NCI-H1092 (cell line): ENCODE results near the gene NR6A1.

Experiments used
- DNase-seq: peaks from one replicate; lab custom pipeline; 2025; lab: John Stamatoyannopoulos, UW

The NR6A1 gene

GRCh38 chr9:124771021-124771866 is at the start of gene NR6A1:
Gene NR6A1, minus strand, starts transcription at chr9:124771311.
- DNase-seq: peak; percentile 95

GRCh38 chr9:124818431-124819281 is 47.5 kb upstream of the NR6A1 start:
- no peak for DNase-seq

GRCh38 chr9:124815601-124816000 is 44.5 kb upstream of the NR6A1 start:
- DNase-seq: no peak

DNA sequence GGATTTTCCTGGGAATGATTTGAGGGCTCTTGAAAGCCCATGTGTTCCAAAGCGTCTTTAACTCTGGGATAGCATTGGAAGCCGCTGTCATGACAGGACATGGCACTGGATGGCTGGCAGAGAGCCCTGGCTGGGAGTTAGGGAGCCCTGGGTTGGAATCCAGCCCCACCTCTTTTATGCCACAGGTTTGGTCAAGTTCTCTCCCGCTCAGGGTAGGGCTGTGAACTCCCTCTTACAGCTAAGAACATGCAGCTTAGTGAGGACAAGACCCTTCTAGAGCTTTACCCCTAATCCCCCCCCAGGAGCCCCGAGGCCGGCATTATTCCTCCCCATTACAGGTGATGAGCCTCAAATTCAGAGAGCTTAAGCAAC is 43.0 kb upstream of the NR6A1 start:
- no peak for DNase-seq

DNA sequence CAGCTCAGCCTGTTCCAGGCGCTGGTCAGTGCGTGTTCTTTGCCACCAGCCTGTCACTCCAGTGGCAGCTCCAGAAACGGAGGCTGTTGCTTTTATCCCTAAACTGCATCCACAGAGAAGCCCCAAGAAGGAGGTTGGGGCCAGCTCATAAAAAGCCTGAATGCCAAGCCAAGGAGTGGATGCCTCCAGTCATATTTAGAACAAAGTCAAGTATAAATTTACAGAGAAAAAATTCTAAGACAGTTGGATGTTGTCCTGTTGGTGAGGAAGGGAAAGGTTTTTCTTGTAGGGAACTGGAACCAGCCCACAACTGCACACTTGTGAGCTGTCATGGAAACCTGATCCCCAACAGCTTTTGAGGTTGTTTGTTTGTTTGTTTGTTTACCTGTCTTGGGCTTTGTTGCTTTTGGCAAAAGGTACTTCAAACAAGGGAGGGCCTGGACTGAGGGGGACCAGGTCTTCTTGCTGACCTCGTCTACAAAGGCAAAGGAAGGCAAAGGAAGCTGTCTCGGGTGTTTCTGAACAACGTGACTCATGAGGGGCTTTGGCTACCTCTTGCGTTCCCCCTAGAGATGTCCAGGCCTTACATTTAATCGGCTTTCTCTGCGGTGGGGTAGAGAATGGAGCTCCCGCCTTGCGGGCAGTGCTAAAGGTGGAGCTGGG is 42.5 kb upstream of the NR6A1 start:
- no peak for DNase-seq

GRCh38 chr9:124813041-124813440 is 41.9 kb upstream of the NR6A1 start:
- no peak for DNase-seq

GRCh38 chr9:124812441-124812876 is 41.3 kb upstream of the NR6A1 start:
- no peak for DNase-seq

- DNase-seq: no peak
These were observed 39.7 kb upstream of the NR6A1 start for GRCh38 chr9:124810663-124811355.

DNA sequence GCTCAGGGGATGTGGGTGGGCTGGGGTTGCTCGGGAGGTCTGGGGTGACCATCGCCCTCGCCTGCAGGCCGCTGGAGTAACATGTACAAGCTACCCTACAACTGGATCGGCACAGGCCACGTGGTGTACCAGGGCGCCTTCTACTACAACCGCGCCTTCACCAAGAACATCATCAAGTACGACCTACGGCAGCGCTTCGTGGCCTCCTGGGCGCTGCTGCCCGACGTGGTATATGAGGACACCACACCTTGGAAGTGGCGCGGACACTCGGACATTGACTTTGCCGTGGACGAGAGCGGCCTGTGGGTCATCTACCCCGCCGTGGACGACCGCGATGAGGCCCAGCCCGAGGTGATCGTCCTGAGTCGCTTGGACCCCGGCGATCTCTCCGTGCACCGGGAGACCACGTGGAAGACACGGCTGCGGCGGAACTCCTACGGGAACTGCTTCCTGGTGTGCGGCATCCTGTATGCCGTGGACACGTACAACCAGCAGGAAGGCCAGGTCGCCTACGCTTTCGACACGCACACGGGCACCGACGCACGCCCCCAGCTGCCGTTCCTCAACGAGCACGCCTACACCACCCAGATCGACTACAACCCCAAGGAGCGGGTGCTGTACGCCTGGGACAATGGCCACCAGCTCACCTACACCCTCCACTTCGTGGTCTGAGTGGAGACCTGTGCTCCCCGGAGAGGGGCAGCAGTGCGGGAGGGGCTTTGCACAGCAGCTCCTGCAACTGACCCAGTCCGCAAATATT is 38.8 kb upstream of the NR6A1 start:
- no peak for DNase-seq

GRCh38 chr9:124809211-124809610 is 38.1 kb upstream of the NR6A1 start:
- DNase-seq: no peak

DNA sequence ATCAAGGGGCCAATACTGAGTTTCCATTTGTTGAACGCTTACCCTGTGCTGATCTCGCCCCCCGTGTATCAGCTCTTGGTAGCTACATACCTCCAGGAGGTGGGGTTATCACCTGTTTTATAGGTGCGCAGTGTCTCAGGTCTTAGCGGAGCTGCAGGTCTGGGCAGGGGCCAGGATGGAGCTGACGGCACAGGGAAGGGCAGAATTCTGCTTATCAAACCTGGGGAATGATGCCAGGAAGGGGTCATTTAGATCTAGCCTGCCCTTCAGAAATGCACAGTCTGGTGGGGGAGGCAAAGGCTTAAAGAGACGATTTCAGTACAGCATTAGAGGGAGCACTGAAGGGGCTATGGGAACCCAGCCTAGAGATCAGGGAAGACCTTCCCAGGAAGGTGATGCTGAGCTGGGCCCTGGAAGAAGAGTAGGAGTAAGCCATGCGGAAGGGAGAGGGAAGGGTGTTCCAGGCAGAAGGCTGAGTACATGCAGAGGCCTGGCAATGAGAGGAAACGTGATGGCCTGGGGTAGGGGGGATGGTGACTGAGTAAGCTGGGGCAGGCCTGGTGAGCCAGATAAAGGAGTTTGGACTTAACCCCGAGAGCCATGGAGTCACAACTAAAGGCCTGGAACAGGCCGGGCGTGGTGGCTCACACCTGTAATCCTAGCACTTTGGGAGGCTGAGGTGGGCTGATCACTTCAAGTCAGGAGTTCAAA is 37.3 kb upstream of the NR6A1 start:
- no peak for DNase-seq

DNA sequence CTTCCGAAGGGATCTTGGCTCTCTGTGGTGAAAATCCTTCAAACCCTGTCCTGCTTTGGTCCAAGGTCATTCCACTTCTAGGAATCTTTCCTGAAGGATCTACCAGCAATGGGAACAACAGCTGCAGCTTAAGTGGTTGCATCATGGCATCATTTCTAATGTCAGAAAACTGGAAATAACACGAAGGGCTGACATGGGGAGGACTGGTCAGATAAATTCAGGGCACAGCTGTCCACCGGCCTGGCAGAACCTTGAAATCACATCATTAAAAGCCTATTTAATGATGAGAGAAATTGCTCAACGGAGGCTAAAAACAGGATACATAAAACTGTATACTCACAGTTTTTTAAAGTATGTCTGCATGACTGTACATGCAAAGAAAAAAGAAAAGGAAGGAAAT is 34.1 kb upstream of the NR6A1 start:
- DNase-seq: no peak

- DNase-seq: no peak
These were observed 32.8 kb upstream of the NR6A1 start for GRCh38 chr9:124803911-124804310.

- DNase-seq: no peak
These were observed 31.3 kb upstream of the NR6A1 start for GRCh38 chr9:124802426-124802825.

- no peak for DNase-seq
These were observed 30.2 kb upstream of the NR6A1 start for GRCh38 chr9:124801356-124801755.

DNA sequence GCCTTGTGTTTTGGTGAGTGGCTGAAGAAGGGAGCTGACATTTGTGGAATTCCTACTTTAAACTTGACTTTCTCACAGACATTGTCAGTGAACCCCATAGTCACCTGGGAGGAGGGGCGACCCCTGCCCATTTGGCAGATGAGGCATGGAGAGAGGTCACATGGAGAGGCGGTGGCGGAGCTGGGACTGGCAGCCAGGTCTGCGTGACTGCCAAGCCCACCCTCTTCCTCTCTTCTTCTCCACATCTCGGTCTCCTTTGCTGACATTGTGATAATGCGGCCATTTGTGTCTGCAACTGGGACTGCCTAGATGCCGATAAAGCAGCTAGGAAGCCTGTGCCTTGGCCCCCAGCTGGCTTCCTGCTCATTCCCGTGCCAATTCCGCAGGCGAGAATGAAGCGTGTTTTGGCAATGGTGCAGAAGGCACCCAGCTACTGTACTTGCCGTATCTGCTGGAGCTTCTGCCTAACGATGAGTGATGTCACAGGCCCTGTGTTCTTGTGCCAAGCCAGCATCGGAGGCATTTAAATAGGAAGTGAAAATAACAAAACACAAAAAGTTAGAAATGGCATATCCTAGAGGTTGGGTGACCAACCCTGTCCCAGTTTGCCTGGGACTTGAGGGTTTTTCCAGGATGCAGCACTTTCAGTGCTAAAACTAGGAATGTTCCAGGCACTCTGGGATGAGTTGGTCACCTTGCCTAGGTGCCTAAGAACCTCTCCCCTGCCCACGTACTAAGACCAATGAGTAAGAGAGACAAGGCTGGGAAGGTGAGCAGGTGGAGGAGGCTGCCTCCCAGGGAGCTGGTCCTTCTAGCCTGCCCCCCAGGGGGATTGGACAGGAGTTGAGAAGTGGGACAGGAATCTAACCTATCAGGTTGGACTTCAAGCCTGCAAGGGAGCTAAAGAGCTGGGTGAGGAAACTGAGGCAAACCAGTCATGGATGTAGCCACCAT is 29.5 kb upstream of the NR6A1 start:
- DNase-seq: no peak

- DNase-seq: no peak
These were observed 28.3 kb upstream of the NR6A1 start for GRCh38 chr9:124799274-124800006.

DNA sequence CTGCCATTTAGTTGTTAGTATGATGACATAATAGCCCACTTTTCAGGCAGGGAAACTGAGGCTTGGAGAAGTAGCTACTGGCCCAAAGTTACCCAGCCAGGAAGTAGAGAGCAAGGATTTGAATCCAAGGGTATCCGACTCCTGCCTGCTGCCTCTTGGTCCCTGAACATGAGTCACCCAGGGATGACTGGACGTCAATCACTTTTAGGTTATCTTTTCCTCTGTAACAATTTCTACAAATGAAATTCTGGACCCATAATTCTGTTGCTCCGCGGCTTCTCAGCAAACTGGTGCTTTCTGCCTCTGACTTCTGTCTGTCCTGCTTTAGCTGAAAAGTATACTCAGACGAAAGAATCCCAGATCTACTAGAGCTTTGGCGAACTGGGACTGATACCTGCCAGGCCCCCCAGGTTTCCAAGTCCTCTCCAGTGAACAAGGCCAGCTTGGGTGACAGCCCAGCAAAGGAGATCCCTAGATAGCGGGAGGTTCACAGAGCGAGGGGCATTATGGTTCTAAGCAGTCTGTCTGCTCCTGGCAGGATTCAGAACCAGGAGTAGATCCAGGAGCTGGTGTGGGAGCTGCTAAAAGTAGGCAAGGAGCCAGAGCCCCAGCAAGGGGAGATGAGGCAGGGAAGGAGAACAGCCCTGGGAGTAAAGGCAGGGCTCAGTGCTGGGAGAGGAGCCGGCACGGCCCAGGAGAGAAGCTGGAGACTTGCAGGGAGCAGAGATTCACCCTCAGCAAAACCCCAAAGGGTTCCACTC is 26.4 kb upstream of the NR6A1 start:
- DNase-seq: no peak
